Pons (tissue), 1 donor: ENCODE results near the gene CSF1.

ENCODE experiments used
- DNase-seq: peaks from one replicate; pipeline ENCODE4 v3.0.0-alpha.2; 2016; ENCODE audit warnings: low spot score

The CSF1 gene

GRCh38 chr1:109883248-109883955 lies 27.2 kb upstream of the CSF1 start:
- DNase-seq: no peak

DNA sequence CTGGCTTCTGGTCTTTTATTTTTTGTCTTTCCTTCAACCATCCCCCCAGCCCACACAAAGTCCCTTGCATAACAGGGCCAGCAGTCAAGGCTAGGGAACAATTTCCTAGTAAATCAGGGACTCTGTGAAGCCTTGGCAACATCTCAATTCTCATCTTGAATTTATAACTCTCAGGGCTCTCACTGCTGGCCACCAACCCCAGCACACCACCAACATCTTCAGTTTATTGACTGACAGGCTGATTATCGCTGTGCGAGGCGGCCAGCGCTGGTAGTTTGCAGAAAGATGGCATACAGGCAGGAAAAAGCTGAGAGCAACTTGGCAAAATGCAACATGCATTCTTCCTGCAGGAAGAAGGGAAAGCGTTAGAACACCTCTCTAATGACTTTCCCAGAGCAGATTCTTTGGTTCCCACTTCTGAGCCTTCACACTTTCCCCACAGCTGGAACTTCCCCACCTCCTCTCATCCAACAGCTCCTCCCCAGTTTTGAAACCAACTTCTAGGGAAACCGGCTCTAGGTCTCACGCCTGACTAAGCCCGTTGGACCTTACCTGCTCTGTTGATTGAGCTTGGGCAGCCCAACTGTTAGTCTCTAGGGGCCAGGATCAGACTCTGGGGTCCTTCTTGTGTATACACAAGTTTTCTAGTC lies 26.3 kb upstream of the CSF1 start:
- no peak for DNase-seq

DNA sequence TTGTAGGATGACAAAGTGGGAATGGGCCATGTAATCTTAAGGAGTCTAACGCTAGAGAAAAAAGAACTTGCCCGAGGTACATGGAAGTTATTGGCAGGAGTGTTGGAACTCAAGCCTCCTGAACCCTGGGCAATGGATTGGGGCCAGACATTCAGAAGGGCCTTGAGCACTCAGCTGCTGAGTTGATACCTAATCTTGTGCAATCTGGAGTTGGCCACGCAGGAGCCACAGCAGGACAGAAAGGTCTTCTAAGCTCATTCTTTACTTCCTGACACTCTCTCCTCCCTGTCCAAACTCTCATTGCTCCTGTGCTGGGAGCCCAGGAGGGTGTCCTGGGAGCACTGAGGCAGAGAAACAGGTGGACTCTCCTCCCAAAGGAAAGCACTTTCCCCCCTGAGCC lies 25.1 kb upstream of the CSF1 start:
- DNase-seq: no peak

DNA sequence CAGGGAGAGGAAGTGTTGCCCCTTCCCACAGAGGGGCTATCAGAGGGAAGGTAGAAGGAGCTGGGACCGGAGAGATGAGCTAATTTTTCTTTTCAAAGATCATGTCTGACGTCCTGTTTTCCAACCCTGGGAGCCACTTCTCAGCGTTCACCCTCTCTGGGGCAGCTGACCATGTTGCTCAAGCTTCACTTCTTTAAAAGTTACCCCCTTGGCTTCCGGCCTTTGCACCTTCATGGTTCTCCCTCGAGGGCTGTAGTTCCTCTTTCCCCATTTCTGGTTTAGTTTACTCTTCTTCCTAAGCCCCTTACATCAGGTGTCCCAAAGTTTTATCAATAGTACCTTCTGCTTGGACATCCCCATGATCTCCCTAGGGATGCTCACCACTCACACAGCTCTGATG lies 23.8 kb upstream of the CSF1 start:
- no peak for DNase-seq

- DNase-seq: no peak
Observed at GRCh38 chr1:109887271-109887670, 23.4 kb upstream of the CSF1 start.

DNA sequence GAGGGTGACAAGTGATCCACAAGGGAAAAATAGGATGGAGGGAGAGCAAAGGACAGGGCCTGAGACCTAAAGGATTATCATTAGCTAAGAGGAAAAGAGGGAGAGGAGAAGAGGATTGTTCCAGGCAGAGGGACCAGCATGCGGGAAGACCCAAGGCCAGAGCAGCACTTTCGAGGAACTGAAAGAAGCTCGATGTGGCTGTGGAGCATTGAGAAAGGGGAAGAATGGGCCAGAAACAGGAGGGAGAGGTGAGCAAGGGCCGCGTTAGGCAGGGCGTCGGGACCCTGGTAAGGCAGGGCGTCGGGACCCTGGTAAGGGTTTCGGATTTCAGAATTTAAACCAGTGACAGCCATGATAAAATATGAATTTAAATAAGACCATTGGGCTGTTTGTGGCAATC lies 22.8 kb upstream of the CSF1 start:
- no peak for DNase-seq

DNA sequence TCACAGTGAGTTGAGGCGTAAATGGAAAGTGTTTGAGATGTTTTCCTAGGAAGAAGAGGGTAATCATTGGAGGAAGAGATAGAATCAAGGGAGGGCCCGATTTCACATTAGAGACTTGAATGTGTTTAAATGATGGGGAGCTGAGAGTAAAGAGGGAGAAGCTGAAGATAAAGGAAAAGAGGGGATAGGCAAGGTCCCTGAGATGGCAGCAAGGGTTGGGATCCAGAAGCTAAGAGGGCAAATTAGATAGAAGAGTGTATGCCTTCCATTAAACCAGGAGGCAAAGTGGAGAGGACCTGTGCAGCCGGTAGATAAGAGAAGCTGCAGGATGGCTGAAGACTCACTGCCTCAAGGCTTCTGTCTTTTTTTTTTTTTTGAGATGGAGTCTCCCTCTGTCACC lies 21.6 kb upstream of the CSF1 start:
- DNase-seq: no peak

DNA sequence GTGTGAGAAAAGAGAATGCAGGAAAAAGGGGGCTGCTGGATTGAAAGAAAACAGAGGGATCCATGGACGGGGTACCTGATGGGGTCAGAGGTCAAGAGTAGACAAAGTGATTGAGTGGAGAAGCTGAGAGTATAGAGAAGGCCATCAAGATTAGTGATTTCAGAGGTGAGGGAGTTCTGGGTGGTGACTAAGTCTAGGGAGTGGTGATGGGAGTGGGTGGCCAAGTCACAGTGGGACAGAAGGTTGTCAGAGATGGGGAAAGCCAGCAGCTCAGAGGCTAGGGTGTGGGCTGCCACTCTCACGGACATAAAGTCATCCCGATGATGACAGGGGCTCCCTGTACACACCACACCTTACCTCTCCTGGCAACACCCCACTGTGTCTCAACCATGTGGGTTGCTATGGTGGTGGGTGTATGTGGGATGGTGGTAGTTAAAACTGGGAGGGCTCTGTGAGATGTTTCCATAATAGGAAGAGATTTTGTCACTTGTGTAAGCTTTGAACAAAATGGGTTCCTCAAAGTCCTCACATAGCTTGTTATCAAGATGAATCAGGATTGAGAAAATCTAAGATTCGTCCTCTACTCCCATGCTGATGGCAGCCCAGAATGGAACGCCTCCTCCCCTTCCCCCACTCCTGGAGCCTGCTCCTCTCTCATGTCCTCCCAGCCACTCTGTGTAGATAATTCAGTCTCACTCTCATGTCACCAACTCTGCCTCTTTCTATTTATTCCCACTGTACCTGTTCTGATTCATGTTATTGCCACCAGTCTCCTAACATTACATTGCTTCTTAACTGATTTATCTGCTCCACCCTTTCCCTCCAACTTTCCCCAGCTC lies 20.3 kb upstream of the CSF1 start:
- no peak for DNase-seq

- DNase-seq: no peak
Observed at GRCh38 chr1:109891930-109892329, 18.7 kb upstream of the CSF1 start.

DNA sequence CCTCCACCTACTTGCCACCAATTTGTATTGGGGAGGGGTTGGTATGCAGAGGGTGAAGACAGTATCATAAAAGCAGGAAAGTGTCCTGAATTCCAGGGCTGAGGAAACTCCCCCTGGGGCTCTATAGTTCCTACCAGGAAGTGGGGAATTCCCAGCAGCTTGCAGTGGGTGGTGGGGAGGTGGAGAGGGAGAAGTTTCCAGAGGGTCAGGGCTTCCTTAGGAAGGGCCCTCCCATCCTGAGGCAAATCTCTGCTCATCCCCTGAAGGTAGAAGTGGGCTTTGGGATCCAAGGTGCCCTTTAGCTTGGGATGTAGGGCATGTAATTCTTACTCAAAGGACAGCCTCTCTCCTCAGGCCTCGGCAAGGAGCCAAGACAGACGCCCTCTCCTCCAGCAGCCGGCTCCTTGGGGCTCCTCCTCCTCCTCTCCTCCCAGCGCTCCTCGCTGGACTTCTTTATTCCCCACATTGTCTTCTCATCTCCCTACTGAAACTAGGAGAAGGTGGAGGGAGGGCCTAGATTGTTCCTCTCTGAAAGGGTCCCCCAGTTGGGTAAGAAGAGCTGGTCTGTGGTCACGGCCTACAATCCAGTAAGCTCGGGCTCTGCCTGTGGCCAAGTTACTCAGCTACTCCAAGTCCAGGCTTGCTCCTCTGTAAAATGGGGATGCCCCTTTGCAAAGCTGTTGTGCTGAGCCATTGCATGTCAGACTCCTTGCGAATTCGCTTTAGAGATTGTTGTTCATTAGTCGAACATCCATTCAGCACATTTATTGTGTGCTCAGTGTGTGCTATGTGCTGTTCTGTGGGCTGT lies 17.9 kb upstream of the CSF1 start:
- no peak for DNase-seq

- DNase-seq: no peak
Observed at GRCh38 chr1:109893532-109894171, 17.0 kb upstream of the CSF1 start.

DNA sequence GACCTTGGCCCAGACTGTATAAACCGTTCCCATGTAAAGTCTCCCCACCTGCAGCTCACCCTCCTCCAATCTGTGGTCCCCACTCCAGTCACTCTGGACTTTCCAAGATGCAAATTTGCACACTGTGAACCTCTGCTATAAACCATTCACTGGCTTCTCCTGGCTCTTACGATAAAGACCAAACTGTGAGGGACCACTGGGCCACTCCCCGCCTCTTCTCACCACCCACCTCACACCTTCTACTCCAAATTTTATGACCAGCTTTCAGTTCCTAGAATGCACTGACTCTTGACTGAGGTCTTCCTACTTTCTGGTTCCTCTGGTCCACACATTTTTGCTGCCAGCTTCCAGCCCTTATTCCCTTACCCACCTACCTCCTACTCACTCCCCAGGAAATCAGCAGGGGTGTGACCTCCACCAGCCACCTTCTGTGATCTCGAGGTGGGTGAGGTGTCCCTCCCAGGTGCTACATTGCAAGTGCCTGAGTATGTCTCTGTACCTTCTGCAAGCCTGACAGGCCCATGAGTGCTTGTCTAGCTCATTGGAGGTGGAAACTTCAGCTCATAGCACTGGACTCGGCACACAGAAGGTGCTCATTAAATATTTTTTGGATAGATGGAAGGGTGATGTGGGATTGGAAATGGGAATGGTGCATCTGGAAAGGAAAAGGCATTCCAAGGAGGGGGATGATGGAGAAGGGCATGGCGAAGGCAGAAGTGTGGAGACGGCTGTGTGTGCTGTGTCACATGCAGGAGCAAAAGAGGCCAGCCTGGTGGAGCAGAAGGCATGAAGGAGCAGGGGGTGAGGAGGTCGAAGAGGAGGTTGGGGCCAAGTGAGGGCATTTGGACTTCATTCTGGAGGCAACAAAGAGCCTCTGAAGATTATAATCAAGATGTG lies 15.6 kb upstream of the CSF1 start:
- DNase-seq: no peak

- DNase-seq: no peak
Observed at GRCh38 chr1:109895720-109896504, 14.7 kb upstream of the CSF1 start.

DNA sequence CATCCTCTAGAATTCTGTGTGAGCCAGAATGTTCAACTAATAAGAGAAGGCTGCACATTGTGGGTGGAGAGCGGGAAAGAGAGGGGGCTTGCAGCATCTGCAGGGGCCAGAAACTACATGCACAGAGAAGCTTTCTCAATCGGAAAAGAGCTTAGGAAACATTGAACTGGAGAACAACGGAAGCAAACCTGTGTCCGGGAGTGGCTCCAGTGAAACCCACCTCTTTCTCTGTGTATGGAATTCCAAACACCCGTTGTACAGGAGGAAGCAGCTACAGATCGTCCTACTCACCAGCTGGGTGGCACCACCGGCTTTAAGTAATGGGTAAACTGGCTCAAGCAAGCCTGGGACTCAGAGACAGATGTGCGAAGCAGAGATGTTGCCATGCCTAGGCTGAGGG lies 14.0 kb upstream of the CSF1 start:
- no peak for DNase-seq

DNA sequence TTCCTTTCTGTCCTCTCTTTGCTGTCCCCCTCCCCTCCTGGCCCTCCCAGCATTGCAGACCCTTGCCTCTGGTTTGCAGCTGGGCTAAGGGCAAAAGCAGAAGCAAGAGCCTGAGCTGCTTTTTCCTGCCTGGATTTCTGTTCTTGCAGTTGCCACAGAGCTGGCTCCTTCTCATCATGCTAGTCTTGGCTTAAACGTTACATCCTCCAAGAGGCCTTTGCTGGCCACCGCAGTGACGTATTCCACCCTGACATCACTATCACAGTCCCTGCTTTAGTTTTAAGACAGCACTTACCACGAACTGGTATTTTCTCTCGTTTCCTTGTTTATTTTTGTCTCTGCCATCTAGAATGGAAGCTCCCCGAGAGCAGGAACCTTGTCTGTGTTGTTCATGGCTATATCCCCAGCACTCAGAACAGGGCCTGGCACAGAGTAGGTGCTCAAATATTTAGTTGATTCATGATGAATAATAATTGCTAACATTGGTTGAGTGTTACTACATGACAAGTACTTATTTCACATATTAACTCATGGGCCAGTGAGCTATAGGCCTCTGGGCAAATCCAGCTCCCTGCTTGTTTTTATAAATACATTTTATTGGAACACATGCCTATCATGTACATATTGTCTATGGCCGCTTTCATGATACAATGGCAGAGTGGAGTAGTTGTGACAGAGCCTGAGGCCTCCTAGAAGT lies 13.2 kb upstream of the CSF1 start:
- DNase-seq: no peak

GRCh38 chr1:109898842-109899241 lies 11.8 kb upstream of the CSF1 start:
- no peak for DNase-seq

- DNase-seq: no peak
Observed at GRCh38 chr1:109901141-109901523, 9.5 kb upstream of the CSF1 start.

- no peak for DNase-seq
Observed at GRCh38 chr1:109901524-109902145, 9.0 kb upstream of the CSF1 start.
